Hepatocyte (in vitro differentiated cells): Measurements from ENCODE around the gene CCNQ. TPM values are rescaled to one million over a fixed set of nuclear protein-coding genes. Genes with fewer than 3 reads are reported as not detected.

Source experiments
- DNase-seq: peaks from one replicate; pipeline ENCODE4 v3.0.0-alpha.2; 2016; ENCODE audit warnings: low spot score
- H2AFZ ChIP-seq: fragments of 200-600 bp; sonication (generic); 2 replicates; pipeline ENCODE4 v1.6.0; 2016; ENCODE audit warnings: antibody characterized with exemption, mild to moderate bottlenecking
- H3K27ac ChIP-seq: fragments of 200-600 bp; sonication (generic); 2 replicates; pipeline ENCODE4 v1.5.1; 2016; ENCODE audit warnings: mild to moderate bottlenecking
- H3K27me3 ChIP-seq: fragments of 200-600 bp; sonication (generic); 2 replicates; pipeline ENCODE4 v1.6.1; 2016
- H3K36me3 ChIP-seq: fragments of 200-600 bp; sonication (generic); replicated peaks from 2 replicates; pipeline ENCODE4 v1.5.1; 2016; ENCODE audit warnings: low read depth; ENCODE audit not compliant: insufficient read depth
- H3K4me1 ChIP-seq: fragments of 200-600 bp; sonication (generic); 2 replicates; pipeline ENCODE4 v1.5.1; 2016; ENCODE audit warnings: mild to moderate bottlenecking, moderate library complexity; ENCODE audit not compliant: insufficient read depth
- H3K4me2 ChIP-seq: fragments of 200-600 bp; sonication (generic); 2 replicates; pipeline ENCODE4 v1.6.0; 2016
- H3K4me3 ChIP-seq: fragments of 200-600 bp; sonication (generic); 2 replicates; pipeline ENCODE4 v1.5.1; 2016; ENCODE audit warnings: mild to moderate bottlenecking
- H3K79me2 ChIP-seq: fragments of 200-600 bp; sonication (generic); 2 replicates; pipeline ENCODE4 v1.6.0; 2017; ENCODE audit warnings: mild to moderate bottlenecking
- H3K9me2 ChIP-seq: fragments of 200-600 bp; sonication (generic); replicated peaks from 2 replicates; pipeline ENCODE4 v1.6.0; 2017; ENCODE audit warnings: mild to moderate bottlenecking; ENCODE audit not compliant: insufficient read depth
- H3K9me3 ChIP-seq: fragments of 200-600 bp; sonication (generic); 2 replicates; pipeline ENCODE4 v1.5.1; 2016; ENCODE audit warnings: low read depth, mild to moderate bottlenecking
- H4K20me1 ChIP-seq: fragments of 200-600 bp; sonication (generic); 2 replicates; pipeline ENCODE4 v1.6.0; 2016; ENCODE audit warnings: mild to moderate bottlenecking; ENCODE audit not compliant: insufficient read depth, poor library complexity, severe bottlenecking
- CTCF ChIP-seq: fragments of 200-600 bp; sonication (generic); IDR thresholded peaks from 2 replicates; pipeline ENCODE4 v1.5.1; 2016; ENCODE audit warnings: antibody characterized with exemption, mild to moderate bottlenecking; ENCODE audit not compliant: poor library complexity
- EZH2 ChIP-seq: fragments of 200-600 bp; sonication (generic); IDR thresholded peaks from 2 replicates; pipeline ENCODE4 v1.6.1; 2016; ENCODE audit warnings: antibody characterized with exemption, mild to moderate bottlenecking, borderline replicate concordance
- EZH2phosphoT487 ChIP-seq: fragments of 200-600 bp; sonication (generic); IDR thresholded peaks from one replicate; pipeline ENCODE4 v1.6.1; 2018; ENCODE audit warnings: antibody characterized with exemption, mild to moderate bottlenecking, low read depth, moderate library complexity; ENCODE audit not compliant: unreplicated experiment, severe bottlenecking
- WGBS: methylation state at CpG from one replicate; pipeline ENCODE4 v1.1.6; 2016; ENCODE audit warnings: low lambda C conversion rate; ENCODE audit errors: missing lambda C conversion rate; 5-methylcytosine and 5-hydroxymethylcytosine counted together
- polyA plus RNA-seq: library from polyadenylated mRNA; unstranded; fragments of >200 nt; fragmentation: Nextera tagmentation; extraction: Ambion mirVana; gene quantifications from 2 replicates; pipeline ENCODE4 v1.2.1, GENCODE V29; 2016
- total RNA-seq: library from RNA; depleted of rRNA; stranded (reverse); fragments of >200 nt; gene quantifications from 2 replicates; pipeline ENCODE4 v1.2.3, GENCODE V29; 2014

CCNQ gene
- total and polyA plus RNA-seq, 2 experiments from 2014 or later, result 26.7 to 28.3 TPM

- Histone ChIP-seq H3K27ac (no peak overlapping the region), H3K4me1 (no peaks in the 10 kb centered on the region), H3K4me3 (no peak overlapping the region), H3K36me3 (no peaks in the 10 kb centered on the region), H3K27me3 (no peaks in the 10 kb centered on the region), H4K20me1 (no peaks in the 10 kb centered on the region), H3K9me2 (no peaks in the 10 kb centered on the region), H2AFZ (no peak overlapping the region), H3K79me2 (no peaks in the 10 kb centered on the region), H3K4me2 (no peak overlapping the region), H3K9me3 (no peaks in the 10 kb centered on the region)
- TF ChIP-seq EZH2phosphoT487 (no peak), CTCF (no peak), EZH2 (no peak)
- no peak for DNase-seq
- WGBS, result 84% methylated on average over 21 of the region's 21 CpGs
Measured at GRCh38 chrX:153568451-153569011, 30.4 kb downstream of the CCNQ start.

- H3K4me2 ChIP-seq, result no peak overlapping the region
- DNase-seq, result no peak
- H3K36me3 ChIP-seq, result no peaks in the 10 kb centered on the region
- TF ChIP-seq CTCF, result no peak
- TF ChIP-seq EZH2, result no peak
- TF ChIP-seq EZH2phosphoT487, result no peak
- H4K20me1 ChIP-seq, result no peaks in the 10 kb centered on the region
- H3K27me3 ChIP-seq, result no peaks in the 10 kb centered on the region
- no peak overlapping the region for H2AFZ ChIP-seq
- H3K9me2 ChIP-seq, result no peaks in the 10 kb centered on the region
- H3K79me2 ChIP-seq, result no peaks in the 10 kb centered on the region
- H3K4me1 ChIP-seq, result no peaks in the 10 kb centered on the region
- WGBS, result 67% methylated on average over 7 of the region's 9 CpGs
- no peak overlapping the region for H3K4me3 ChIP-seq
- no peak overlapping the region for H3K27ac ChIP-seq
- H3K9me3 ChIP-seq, result no peaks in the 10 kb centered on the region
Measured at GRCh38 chrX:153565996-153566580, 32.9 kb downstream of the CCNQ start.

GRCh38 chrX:153564047-153564606 is 34.8 kb downstream of the CCNQ start:
- Histone ChIP-seq H4K20me1 (no peaks in the 10 kb centered on the region), H3K4me2 (no peak overlapping the region), H3K27ac (no peak overlapping the region), H3K4me3 (no peak overlapping the region), H3K27me3 (no peaks in the 10 kb centered on the region), H2AFZ (no peak overlapping the region), H3K36me3 (no peaks in the 10 kb centered on the region), H3K9me2 (no peaks in the 10 kb centered on the region), H3K4me1 (no peaks in the 10 kb centered on the region), H3K9me3 (no peaks in the 10 kb centered on the region), H3K79me2 (no peaks in the 10 kb centered on the region)
- WGBS, result 80% methylated on average over 14 of the region's 14 CpGs
- DNase-seq, result peak; percentile 23
- no peak for TF ChIP-seq EZH2
- no peak for TF ChIP-seq EZH2phosphoT487
- TF ChIP-seq CTCF, result no peak
